ENCODE results near the gene HTT.
"Not testable (repeated sequence)": the region's sequence is repeated elsewhere in the genome, so short reads cannot be mapped to it uniquely, and the experiment has no call there.

HTT gene

GRCh38 chr4:3145234-3145924, 70.9 kb downstream of the HTT start:
- DNase-seq (ENCODE audit: low read depth): no peak
- H3K4me3 ChIP-seq (ENCODE audit: low read depth, low read length): no peak overlapping the region
- TF ChIP-seq CTCF (IDR thresholded peaks at IDR 0.05; ENCODE audit: insufficient read depth, low read depth, low read length, missing control alignments): no peak

- TF ChIP-seq CTCF (IDR thresholded peaks at IDR 0.05; ENCODE audit: insufficient read depth, low read depth, low read length, missing control alignments): no peak
- H3K4me3 ChIP-seq (ENCODE audit: low read depth, low read length): no peak overlapping the region
- DNase-seq (ENCODE audit: low read depth): no peak
Measured at GRCh38 chr4:3148926-3149325, 74.4 kb downstream of the HTT start.

GRCh38 chr4:3151238-3151637, 76.8 kb downstream of the HTT start:
- not testable (repeated sequence) for H3K4me3 ChIP-seq (ENCODE audit: low read depth, low read length); DNase-seq (ENCODE audit: low read depth)

- no peak for DNase-seq (ENCODE audit: low read depth)
- no peak overlapping the region for H3K4me3 ChIP-seq (ENCODE audit: low read depth, low read length)
- no peak for TF ChIP-seq CTCF (IDR thresholded peaks at IDR 0.05; ENCODE audit: insufficient read depth, low read depth, low read length, missing control alignments)
Measured at GRCh38 chr4:3157366-3157765, 82.9 kb downstream of the HTT start.

- DNase-seq (ENCODE audit: low read depth): no peak
- no peak overlapping the region for H3K4me3 ChIP-seq (ENCODE audit: low read depth, low read length)
- no peak for TF ChIP-seq CTCF (IDR thresholded peaks at IDR 0.05; ENCODE audit: insufficient read depth, low read depth, low read length, missing control alignments)
Measured at GRCh38 chr4:3158841-3159240, 84.4 kb downstream of the HTT start.

- H3K4me3 ChIP-seq (ENCODE audit: low read depth, low read length): no peak overlapping the region
- TF ChIP-seq CTCF (IDR thresholded peaks at IDR 0.05; ENCODE audit: insufficient read depth, low read depth, low read length, missing control alignments): no peak
- DNase-seq (ENCODE audit: low read depth): no peak
Measured at GRCh38 chr4:3160438-3160837, 86.0 kb downstream of the HTT start.

GRCh38 chr4:3161044-3161443, 86.6 kb downstream of the HTT start:
- not testable (repeated sequence) for H3K4me3 ChIP-seq (ENCODE audit: low read depth, low read length); DNase-seq (ENCODE audit: low read depth)

- not testable (repeated sequence) for DNase-seq (ENCODE audit: low read depth); H3K4me3 ChIP-seq (ENCODE audit: low read depth, low read length)
Measured at GRCh38 chr4:3166434-3166833, 92.0 kb downstream of the HTT start.
